HG02981 (cell line): ENCODE data around the gene OR2S2.

Experiments used
- ATAC-seq: cut with Tn5 transposase; IDR thresholded peaks from one replicate; pipeline ENCODE4 v1.9.1; 2021; ENCODE audit warnings: mild to moderate bottlenecking, moderate library complexity; ENCODE audit not compliant: unreplicated experiment

The OR2S2 gene

GRCh38 chr9:35910613-35911359, 47.2 kb downstream of the OR2S2 start:
- no peak for ATAC-seq

- no peak for ATAC-seq
Observed at GRCh38 chr9:35909687-35910612, 48.0 kb downstream of the OR2S2 start.

- no peak for ATAC-seq
Observed at GRCh38 chr9:35909274-35909673, 48.7 kb downstream of the OR2S2 start, which contains the start of gene SPAAR. Gene SPAAR (plus strand): TSS chr9:35909490. CDS start chr9:35910464, 974 bp downstream.

GRCh38 chr9:35908504-35909125, 49.3 kb downstream of the OR2S2 start:
- ATAC-seq: no peak

GRCh38 chr9:35907711-35908503, 50.0 kb downstream of the OR2S2 start:
- no peak for ATAC-seq
